ENCODE results near the gene CDC14A.

GRCh38 chr1:100400404-100400803 is 48.1 kb downstream of the CDC14A start:
- TF ChIP-seq MAX (IDR thresholded peaks at IDR 0.05) (no peak), EP300 (IDR thresholded peaks at IDR 0.05; ENCODE audit: borderline replicate concordance) (no peak), CREB1 (IDR thresholded peaks at IDR 0.05; ENCODE audit: low read depth) (no peak), FOXM1 (IDR thresholded peaks at IDR 0.05; ENCODE audit: borderline replicate concordance, low read depth) (no peak), YY1 (IDR thresholded peaks at IDR 0.05; ENCODE audit: low read depth) (no peak), TCF12 (IDR thresholded peaks at IDR 0.05; ENCODE audit: low read depth) (no peak), CEBPB (IDR thresholded peaks at IDR 0.05) (no peak), ZBTB7A (IDR thresholded peaks at IDR 0.05; ENCODE audit: low read depth) (no peak), USF1 (IDR thresholded peaks at IDR 0.05) (no peak), TAF1 (IDR thresholded peaks at IDR 0.05; ENCODE audit: low read depth) (no peak)
